GM23338 (cell line): ENCODE results near the gene EVX1. TPM values are rescaled to one million over a fixed set of nuclear protein-coding genes. Genes with fewer than 3 reads are reported as not detected.
A peak's percentile ranks its signal among the peaks of the same experiment; 100 is the strongest.

ENCODE experiments used
- ATAC-seq: fragments of 200-7000 bp; cut with Tn5 transposase; 3 replicates; pipeline ENCODE4 v1.9.1; 2020
- DNase-seq: peaks from one replicate; pipeline ENCODE4 v3.0.0-alpha.2; 2015; ENCODE audit warnings: low spot score
- H2AFZ ChIP-seq: fragments of 200-600 bp; sonication (generic); 2 replicates; pipeline ENCODE4 v1.8.0; 2016; ENCODE audit warnings: antibody characterized with exemption, mild to moderate bottlenecking, moderate library complexity
- H3F3A ChIP-seq: fragments of 200-600 bp; sonication (generic); replicated peaks from 2 replicates; pipeline ENCODE4 v1.8.0; 2017; ENCODE audit warnings: antibody characterized with exemption, mixed run types, low read depth
- H3K27ac ChIP-seq: fragments of 200-600 bp; sonication (generic); 2 replicates; pipeline ENCODE4 v1.6.1; 2016; ENCODE audit warnings: low read depth
- H3K27me3 ChIP-seq: fragments of 200-600 bp; sonication (generic); 2 replicates; pipeline ENCODE4 v1.8.0; 2016; ENCODE audit warnings: mild to moderate bottlenecking, mixed run types, moderate library complexity; ENCODE audit not compliant: insufficient read depth
- H3K36me3 ChIP-seq: fragments of 200-600 bp; sonication (generic); 2 replicates; pipeline ENCODE4 v1.8.0; 2016; ENCODE audit warnings: mild to moderate bottlenecking; ENCODE audit not compliant: insufficient read depth
- H3K4me1 ChIP-seq: fragments of 200-600 bp; sonication (generic); 2 replicates; pipeline ENCODE4 v1.8.0; 2016; ENCODE audit warnings: mild to moderate bottlenecking, moderate library complexity; ENCODE audit not compliant: insufficient read depth
- H3K4me2 ChIP-seq: fragments of 200-600 bp; sonication (generic); 2 replicates; pipeline ENCODE4 v1.7.1; 2017; ENCODE audit warnings: mixed run types
- H3K4me3 ChIP-seq: fragments of 200-600 bp; sonication (generic); 2 replicates; pipeline ENCODE4 v1.6.1; 2016; ENCODE audit warnings: mixed run types
- H3K79me2 ChIP-seq: fragments of 200-600 bp; sonication (generic); replicated peaks from 2 replicates; pipeline ENCODE4 v1.8.0; 2017; ENCODE audit warnings: mild to moderate bottlenecking; ENCODE audit not compliant: insufficient read depth
- H3K9me2 ChIP-seq: fragments of 200-600 bp; sonication (generic); 2 replicates; pipeline ENCODE4 v1.8.0; 2017; ENCODE audit not compliant: insufficient read depth
- H4K20me1 ChIP-seq: fragments of 200-600 bp; sonication (generic); replicated peaks from 2 replicates; pipeline ENCODE4 v1.8.0; 2017; ENCODE audit warnings: mild to moderate bottlenecking; ENCODE audit not compliant: insufficient read depth
- H3K27ac Mint-ChIP-seq: 2 replicates; pipeline ENCODE4 v1.8.0; 2020; ENCODE audit warnings: inconsistent platforms, mild to moderate bottlenecking, moderate library complexity, mixed read lengths
- H3K27me3 Mint-ChIP-seq: 3 replicates; pipeline ENCODE4 v1.8.0; 2022; ENCODE audit warnings: low read depth, mild to moderate bottlenecking, moderate library complexity, mixed read lengths, inconsistent platforms; ENCODE audit not compliant: insufficient read depth, poor library complexity
- H3K36me3 Mint-ChIP-seq: 3 replicates; pipeline ENCODE4 v1.8.0; 2021; ENCODE audit warnings: low read depth, mild to moderate bottlenecking, inconsistent platforms, moderate library complexity, mixed read lengths
- H3K4me1 Mint-ChIP-seq: 3 replicates; pipeline ENCODE4 v1.8.0; 2020; ENCODE audit warnings: mild to moderate bottlenecking, inconsistent platforms, mixed read lengths
- H3K4me3 Mint-ChIP-seq: 3 replicates; pipeline ENCODE4 v1.8.0; 2021; ENCODE audit warnings: moderate library complexity, mild to moderate bottlenecking, inconsistent platforms, mixed read lengths
- H3K9me3 Mint-ChIP-seq: 3 replicates; pipeline ENCODE4 v1.8.0; 2020; ENCODE audit warnings: moderate library complexity, mild to moderate bottlenecking, inconsistent platforms, mixed read lengths
- EZH2 ChIP-seq: fragments of 200-600 bp; sonication (generic); IDR thresholded peaks from one replicate; pipeline ENCODE4 v1.8.0; 2017; ENCODE audit warnings: antibody characterized with exemption, mild to moderate bottlenecking, low read depth; ENCODE audit not compliant: unreplicated experiment
- EZH2phosphoT487 ChIP-seq: fragments of 200-600 bp; sonication (generic); IDR thresholded peaks from one replicate; pipeline ENCODE4 v1.8.1; 2018; ENCODE audit warnings: antibody characterized with exemption; ENCODE audit not compliant: unreplicated experiment
- STAT1 ChIP-seq: IDR thresholded peaks from one replicate; pipeline ENCODE4 v1.6.1; 2016; ENCODE audit warnings: antibody characterized with exemption; ENCODE audit not compliant: unreplicated experiment
- ZNF462 ChIP-seq: fragments of 250-450 bp; sonication (Bioruptor Pico); IDR thresholded peaks from 2 replicates; pipeline ENCODE4 v1.5.0; 2020; ENCODE audit warnings: mild to moderate bottlenecking, moderate library complexity
- polyA plus RNA-seq: library from polyadenylated mRNA; unstranded; fragments of >200 nt; fragmentation: Nextera tagmentation; extraction: Ambion mirVana; gene quantifications from 2 replicates; pipeline ENCODE4 v1.2.1, GENCODE V29; 2016
- total RNA-seq: library from RNA; depleted of rRNA; stranded (reverse); fragments of >200 nt; shearing (Covaris generic); gene quantifications from 2 replicates; pipeline ENCODE4 v1.2.3, GENCODE V29; 2014

The EVX1 gene
- total and polyA plus RNA-seq, 2 experiments from 2014 or later, result not detected

GRCh38 chr7:27251136-27251651, 8.6 kb downstream of the EVX1 start:
- H3K27me3 ChIP-seq, result peaks cover 100% of the 10 kb centered on the region
- H3K4me2 ChIP-seq, result peak overlapping the region; percentile 75
- ATAC-seq, result no peak
- Mint-ChIP-seq H3K36me3 (no peaks in the 10 kb centered on the region; the same call in 2 of the 3 replicates), H3K4me3 (peak overlapping the region; percentile 54), H3K27me3 (peaks cover 93% of the 10 kb centered on the region), H3K9me3 (no peaks in the 10 kb centered on the region; the same call in 2 of the 3 replicates), H3K4me1 (peaks cover 26% of the 10 kb centered on the region), H3K27ac (no peak overlapping the region)
- TF ChIP-seq EZH2phosphoT487 (peak; percentile 17), ZNF462 (CRISPR knock-in tag) (no peak), STAT1 (no peak), EZH2 (peak; percentile 92)
- DNase-seq, result no peak
- peaks cover 22% of the 10 kb centered on the region for H3F3A ChIP-seq
- peaks cover 38% of the 10 kb centered on the region for H3K4me1 ChIP-seq
- H2AFZ ChIP-seq, result peak overlapping the region; percentile 69; the same call in 1 of the 2 replicates
- H3K36me3 ChIP-seq, result no peaks in the 10 kb centered on the region
- no peaks in the 10 kb centered on the region for H3K9me2 ChIP-seq
- H4K20me1 ChIP-seq, result peaks cover 35% of the 10 kb centered on the region
- H3K4me3 ChIP-seq, result peak overlapping the region; percentile 47
- no peaks in the 10 kb centered on the region for H3K79me2 ChIP-seq
- no peak overlapping the region for H3K27ac ChIP-seq
